HepG2 (cell line): Measurements from ENCODE around the gene NBPF3. TPM values are rescaled to one million over a fixed set of nuclear protein-coding genes. Genes with fewer than 3 reads are reported as not detected.

Experiments used
- AHR ChIP-seq: IDR thresholded peaks from 2 replicates; pipeline ENCODE4 v1.6.1; 2018; ENCODE audit warnings: missing genetic modification reagents, missing compliant biosample characterization
- ARHGAP35 ChIP-seq: sonication (generic); formaldehyde crosslinking; IDR thresholded peaks from 2 replicates; pipeline ENCODE4 v1.9.0; 2022; ENCODE audit warnings: mild to moderate bottlenecking, inconsistent platforms, moderate library complexity, missing genetic modification reagents, borderline replicate concordance
- NR0B2 ChIP-seq: sonication (generic); formaldehyde crosslinking; IDR thresholded peaks from 2 replicates; pipeline ENCODE4 v1.4.0; 2020; ENCODE audit warnings: mild to moderate bottlenecking, missing genetic modification reagents
- RORA ChIP-seq: sonication (generic); formaldehyde crosslinking; IDR thresholded peaks from 2 replicates; pipeline ENCODE4 v1.5.0; 2020; ENCODE audit warnings: mild to moderate bottlenecking, missing genetic modification reagents, moderate library complexity
- YEATS4 ChIP-seq: sonication (generic); formaldehyde crosslinking; IDR thresholded peaks from 2 replicates; pipeline ENCODE4 v1.4.0; 2020; ENCODE audit warnings: missing genetic modification reagents, borderline replicate concordance
- ZBTB20 ChIP-seq: sonication (generic); formaldehyde crosslinking; IDR thresholded peaks from 2 replicates; pipeline ENCODE4 v1.8.1; 2023; ENCODE audit warnings: missing genetic modification reagents, low read depth, mild to moderate bottlenecking, borderline replicate concordance
- ZBTB26 ChIP-seq: IDR thresholded peaks from 2 replicates; pipeline ENCODE4 v1.6.1; 2016; ENCODE audit warnings: missing compliant biosample characterization, missing genetic modification reagents, borderline replicate concordance
- ZNF260 ChIP-seq: sonication (generic); formaldehyde crosslinking; IDR thresholded peaks from 2 replicates; pipeline ENCODE4 v1.4.0; 2020; ENCODE audit warnings: missing genetic modification reagents, low read depth, mild to moderate bottlenecking, borderline replicate concordance
- ZNF3 ChIP-seq: IDR thresholded peaks from 2 replicates; pipeline ENCODE4 v1.7.0; 2017; ENCODE audit warnings: inconsistent platforms
- ZNF674 ChIP-seq: sonication (generic); formaldehyde crosslinking; IDR thresholded peaks from 2 replicates; pipeline ENCODE4 v1.5.0; 2020; ENCODE audit warnings: low read depth, mild to moderate bottlenecking, missing genetic modification reagents
- ZNF883 ChIP-seq: sonication (generic); formaldehyde crosslinking; IDR thresholded peaks from 2 replicates; pipeline ENCODE4 v1.5.1; 2020; ENCODE audit warnings: mild to moderate bottlenecking, missing genetic modification reagents; ENCODE audit errors: not compliant biosample characterization
- polyA plus RNA-seq, 8 experiments: library from polyadenylated mRNA; depleted of rRNA in 3 of 8; stranded (reverse) in 7 of 8; unstranded in 1 of 8; fragments of >200 nt; fragmentation: Illumina TruSeq in 4 of 8; extraction: Trizol in 4 of 8; gene quantifications; 2 replicates each; pipeline versions ENCODE4 v1.2.1 to v1.2.3, GENCODE V29; 2011 to 2016; ENCODE audit warnings: low read depth in 4 of 8, missing spikeins in 1 of 8, mixed read lengths in 1 of 8; ENCODE audit not compliant: insufficient read depth in 1 of 8
- total RNA-seq, 5 experiments: library from RNA; depleted of rRNA; stranded (reverse); fragments of >200 nt; fragmentation: Illumina TruSeq; extraction: Trizol; gene quantifications; 2 replicates each; pipeline ENCODE4 v1.2.3, GENCODE V29; 2016; ENCODE audit warnings: low read depth in 1 of 5
- TF ChIP-seq, protein P1 (sequence below): IDR thresholded peaks from 2 replicates; pipeline ENCODE4 v1.6.1; 2016; ENCODE audit warnings: control low read depth
- TF ChIP-seq, protein P2 (sequence below): sonication (generic); formaldehyde crosslinking; IDR thresholded peaks from 2 replicates; pipeline ENCODE4 v1.8.0; 2023; ENCODE audit warnings: mild to moderate bottlenecking, missing genetic modification reagents
- TF ChIP-seq, protein P3 (sequence below): sonication (generic); formaldehyde crosslinking; IDR thresholded peaks from 2 replicates; pipeline ENCODE4 v1.4.0; 2020; ENCODE audit warnings: missing genetic modification reagents, mild to moderate bottlenecking, borderline replicate concordance
- TF ChIP-seq, protein P4 (sequence below): sonication (generic); formaldehyde crosslinking; IDR thresholded peaks from 2 replicates; pipeline ENCODE4 v1.4.0; 2020; ENCODE audit warnings: missing genetic modification reagents, borderline replicate concordance

Gene NBPF3
- total and polyA plus RNA-seq, 2 of the 13 experiments (the other 11 are each of a cell fraction or from before 2014, with no cell fraction given) = 3.5 to 4.9 TPM

DNA sequence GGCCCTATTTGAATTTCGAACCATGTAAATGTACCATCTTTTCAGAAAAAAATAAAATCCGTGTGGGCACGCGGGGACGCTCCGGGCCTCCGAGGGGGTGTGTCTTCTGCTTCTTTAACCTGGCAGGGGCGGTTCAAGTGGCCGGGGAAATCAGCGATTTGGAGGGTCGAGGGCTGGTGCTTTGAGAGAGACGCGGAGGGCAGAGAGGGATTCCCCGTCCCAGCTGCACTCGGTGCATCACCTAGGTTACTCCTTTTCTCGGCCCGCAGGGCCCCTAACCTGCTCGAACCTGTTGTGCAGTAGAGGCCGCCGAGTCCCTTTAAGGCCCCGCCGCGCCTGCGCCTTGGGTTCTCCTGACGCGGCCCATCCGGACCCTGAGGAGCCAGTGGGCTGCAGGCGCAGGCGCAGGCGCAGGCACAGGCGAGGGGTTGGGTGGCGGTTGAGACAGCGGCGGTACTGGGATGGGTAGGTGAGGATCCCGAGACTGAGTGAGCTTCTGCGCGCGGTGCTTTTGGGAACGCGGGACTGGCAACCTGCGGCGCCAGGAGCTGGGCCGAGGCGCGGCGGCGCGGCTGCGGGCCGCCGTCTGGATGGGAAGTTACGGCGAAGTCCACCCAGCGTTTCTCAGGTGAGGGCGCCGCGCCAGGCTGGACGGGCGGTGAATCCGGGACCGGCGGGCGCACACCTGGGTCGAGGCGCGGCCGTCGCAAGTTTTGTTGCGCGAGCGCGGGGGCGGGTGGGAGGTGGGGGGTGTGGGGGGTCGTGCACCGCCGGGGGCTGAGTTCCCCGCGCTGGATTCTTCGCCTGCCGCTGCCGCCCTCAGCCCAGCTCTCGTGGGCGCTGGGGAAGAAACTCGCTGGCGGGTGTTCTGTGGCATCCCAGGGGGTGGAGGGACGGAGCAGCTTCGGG is at the start of gene NBPF3 (continued):
- TF ChIP-seq ARHGAP35 (no peak), RORA (CRISPR knock-in tag) (no peak), ZNF674 (CRISPR knock-in tag) (no peak), YEATS4 (CRISPR knock-in tag) (peak; percentile 55), ZNF260 (CRISPR knock-in tag) (no peak), AHR (CRISPR knock-in tag) (no peak), ZBTB26 (no peak), NR0B2 (CRISPR knock-in tag) (no peak; the same call in 1 of the 2 replicates), ZNF3 (CRISPR knock-in tag) (no peak), ZNF883 (no peak), ZBTB20 (CRISPR knock-in tag) (0 out of 2 replicates have a peak, but pooled peaks have one; percentile 26)
- TF ChIP-seq, protein P1, sequence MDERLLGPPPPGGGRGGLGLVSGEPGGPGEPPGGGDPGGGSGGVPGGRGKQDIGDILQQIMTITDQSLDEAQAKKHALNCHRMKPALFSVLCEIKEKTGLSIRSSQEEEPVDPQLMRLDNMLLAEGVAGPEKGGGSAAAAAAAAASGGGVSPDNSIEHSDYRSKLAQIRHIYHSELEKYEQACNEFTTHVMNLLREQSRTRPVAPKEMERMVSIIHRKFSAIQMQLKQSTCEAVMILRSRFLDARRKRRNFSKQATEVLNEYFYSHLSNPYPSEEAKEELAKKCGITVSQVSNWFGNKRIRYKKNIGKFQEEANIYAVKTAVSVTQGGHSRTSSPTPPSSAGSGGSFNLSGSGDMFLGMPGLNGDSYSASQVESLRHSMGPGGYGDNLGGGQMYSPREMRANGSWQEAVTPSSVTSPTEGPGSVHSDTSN (CRISPR knock-in tag) = no peak
- TF ChIP-seq, protein P2, sequence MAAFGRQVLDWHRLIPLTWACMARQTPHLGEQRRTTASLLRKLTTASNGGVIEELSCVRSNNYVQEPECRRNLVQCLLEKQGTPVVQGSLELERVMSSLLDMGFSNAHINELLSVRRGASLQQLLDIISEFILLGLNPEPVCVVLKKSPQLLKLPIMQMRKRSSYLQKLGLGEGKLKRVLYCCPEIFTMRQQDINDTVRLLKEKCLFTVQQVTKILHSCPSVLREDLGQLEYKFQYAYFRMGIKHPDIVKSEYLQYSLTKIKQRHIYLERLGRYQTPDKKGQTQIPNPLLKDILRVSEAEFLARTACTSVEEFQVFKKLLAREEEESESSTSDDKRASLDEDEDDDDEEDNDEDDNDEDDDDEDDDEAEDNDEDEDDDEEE (CRISPR knock-in tag) = no peak
- TF ChIP-seq, protein P3, sequence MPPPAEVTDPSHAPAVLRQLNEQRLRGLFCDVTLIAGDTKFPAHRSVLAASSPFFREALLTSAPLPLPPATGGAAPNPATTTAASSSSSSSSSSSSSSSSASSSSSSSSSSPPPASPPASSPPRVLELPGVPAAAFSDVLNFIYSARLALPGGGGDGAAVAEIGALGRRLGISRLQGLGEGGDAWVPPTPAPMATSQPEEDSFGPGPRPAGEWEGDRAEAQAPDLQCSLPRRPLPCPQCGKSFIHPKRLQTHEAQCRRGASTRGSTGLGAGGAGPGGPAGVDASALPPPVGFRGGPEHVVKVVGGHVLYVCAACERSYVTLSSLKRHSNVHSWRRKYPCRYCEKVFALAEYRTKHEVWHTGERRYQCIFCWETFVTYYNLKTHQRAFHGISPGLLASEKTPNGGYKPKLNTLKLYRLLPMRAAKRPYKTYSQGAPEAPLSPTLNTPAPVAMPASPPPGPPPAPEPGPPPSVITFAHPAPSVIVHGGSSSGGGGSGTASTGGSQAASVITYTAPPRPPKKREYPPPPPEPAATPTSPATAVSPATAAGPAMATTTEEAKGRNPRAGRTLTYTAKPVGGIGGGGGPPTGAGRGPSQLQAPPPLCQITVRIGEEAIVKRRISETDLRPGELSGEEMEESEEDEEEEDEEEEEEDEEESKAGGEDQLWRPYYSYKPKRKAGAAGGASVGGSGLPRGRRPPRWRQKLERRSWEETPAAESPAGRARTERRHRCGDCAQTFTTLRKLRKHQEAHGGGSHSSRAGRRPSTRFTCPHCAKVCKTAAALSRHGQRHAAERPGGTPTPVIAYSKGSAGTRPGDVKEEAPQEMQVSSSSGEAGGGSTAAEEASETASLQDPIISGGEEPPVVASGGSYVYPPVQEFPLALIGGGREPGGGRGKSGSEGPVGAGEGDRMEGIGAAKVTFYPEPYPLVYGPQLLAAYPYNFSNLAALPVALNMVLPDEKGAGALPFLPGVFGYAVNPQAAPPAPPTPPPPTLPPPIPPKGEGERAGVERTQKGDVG (CRISPR knock-in tag) = no peak
- TF ChIP-seq, protein P4, sequence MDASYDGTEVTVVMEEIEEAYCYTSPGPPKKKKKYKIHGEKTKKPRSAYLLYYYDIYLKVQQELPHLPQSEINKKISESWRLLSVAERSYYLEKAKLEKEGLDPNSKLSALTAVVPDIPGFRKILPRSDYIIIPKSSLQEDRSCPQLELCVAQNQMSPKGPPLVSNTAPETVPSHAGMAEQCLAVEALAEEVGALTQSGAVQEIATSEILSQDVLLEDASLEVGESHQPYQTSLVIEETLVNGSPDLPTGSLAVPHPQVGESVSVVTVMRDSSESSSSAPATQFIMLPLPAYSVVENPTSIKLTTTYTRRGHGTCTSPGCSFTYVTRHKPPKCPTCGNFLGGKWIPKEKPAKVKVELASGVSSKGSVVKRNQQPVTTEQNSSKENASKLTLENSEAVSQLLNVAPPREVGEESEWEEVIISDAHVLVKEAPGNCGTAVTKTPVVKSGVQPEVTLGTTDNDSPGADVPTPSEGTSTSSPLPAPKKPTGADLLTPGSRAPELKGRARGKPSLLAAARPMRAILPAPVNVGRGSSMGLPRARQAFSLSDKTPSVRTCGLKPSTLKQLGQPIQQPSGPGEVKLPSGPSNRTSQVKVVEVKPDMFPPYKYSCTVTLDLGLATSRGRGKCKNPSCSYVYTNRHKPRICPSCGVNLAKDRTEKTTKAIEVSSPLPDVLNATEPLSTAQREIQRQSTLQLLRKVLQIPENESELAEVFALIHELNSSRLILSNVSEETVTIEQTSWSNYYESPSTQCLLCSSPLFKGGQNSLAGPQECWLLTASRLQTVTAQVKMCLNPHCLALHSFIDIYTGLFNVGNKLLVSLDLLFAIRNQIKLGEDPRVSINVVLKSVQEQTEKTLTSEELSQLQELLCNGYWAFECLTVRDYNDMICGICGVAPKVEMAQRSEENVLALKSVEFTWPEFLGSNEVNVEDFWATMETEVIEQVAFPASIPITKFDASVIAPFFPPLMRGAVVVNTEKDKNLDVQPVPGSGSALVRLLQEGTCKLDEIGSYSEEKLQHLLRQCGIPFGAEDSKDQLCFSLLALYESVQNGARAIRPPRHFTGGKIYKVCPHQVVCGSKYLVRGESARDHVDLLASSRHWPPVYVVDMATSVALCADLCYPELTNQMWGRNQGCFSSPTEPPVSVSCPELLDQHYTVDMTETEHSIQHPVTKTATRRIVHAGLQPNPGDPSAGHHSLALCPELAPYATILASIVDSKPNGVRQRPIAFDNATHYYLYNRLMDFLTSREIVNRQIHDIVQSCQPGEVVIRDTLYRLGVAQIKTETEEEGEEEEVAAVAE (CRISPR knock-in tag) = no peak
